Ovary (tissue), 3 donors: ENCODE measurements around the gene ROBO1.

Experiments used
- POLR2A ChIP-seq: fragments of 450-650 bp; IDR thresholded peaks from one replicate; pipeline ENCODE4 v1.6.1; 2017; ENCODE audit warnings: antibody characterized with exemption, mild to moderate bottlenecking, moderate library complexity
- TF ChIP-seq, protein P1 (sequence below), 3 donors: fragments of 450-650 bp in 2 of 3; fragments of 200-600 bp in 1 of 3; IDR thresholded peaks; one replicate each; pipeline versions ENCODE4 v1.5.1 to v1.8.0; 2016 to 2022; ENCODE audit warnings: antibody characterized with exemption in 3 of 3, mild to moderate bottlenecking in 1 of 3
- donor health status: DM: no; HTN: no; CAD: no.

DNA sequence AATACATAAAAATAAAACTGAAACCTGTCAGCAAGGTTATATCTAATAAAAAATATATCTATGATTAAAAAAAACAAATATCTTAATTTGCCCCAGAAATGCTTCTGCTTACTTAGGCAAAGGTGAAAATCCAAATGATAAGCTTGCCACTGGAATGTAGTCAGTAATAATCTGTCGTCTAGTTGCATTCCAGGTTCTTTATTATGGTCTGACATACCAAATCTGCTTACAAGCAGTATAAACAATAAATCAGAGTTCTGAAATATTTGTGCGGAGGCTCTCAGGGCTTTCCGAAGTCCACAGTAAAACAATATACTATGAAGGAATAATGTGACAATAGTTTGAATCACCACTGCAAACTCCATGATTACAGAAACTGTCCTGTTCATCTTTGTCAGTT is 1133.5 kb downstream of the ROBO1 start:
- TF ChIP-seq, protein P1, sequence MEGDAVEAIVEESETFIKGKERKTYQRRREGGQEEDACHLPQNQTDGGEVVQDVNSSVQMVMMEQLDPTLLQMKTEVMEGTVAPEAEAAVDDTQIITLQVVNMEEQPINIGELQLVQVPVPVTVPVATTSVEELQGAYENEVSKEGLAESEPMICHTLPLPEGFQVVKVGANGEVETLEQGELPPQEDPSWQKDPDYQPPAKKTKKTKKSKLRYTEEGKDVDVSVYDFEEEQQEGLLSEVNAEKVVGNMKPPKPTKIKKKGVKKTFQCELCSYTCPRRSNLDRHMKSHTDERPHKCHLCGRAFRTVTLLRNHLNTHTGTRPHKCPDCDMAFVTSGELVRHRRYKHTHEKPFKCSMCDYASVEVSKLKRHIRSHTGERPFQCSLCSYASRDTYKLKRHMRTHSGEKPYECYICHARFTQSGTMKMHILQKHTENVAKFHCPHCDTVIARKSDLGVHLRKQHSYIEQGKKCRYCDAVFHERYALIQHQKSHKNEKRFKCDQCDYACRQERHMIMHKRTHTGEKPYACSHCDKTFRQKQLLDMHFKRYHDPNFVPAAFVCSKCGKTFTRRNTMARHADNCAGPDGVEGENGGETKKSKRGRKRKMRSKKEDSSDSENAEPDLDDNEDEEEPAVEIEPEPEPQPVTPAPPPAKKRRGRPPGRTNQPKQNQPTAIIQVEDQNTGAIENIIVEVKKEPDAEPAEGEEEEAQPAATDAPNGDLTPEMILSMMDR (IDR thresholded peaks at IDR 0.05), result no peak
- no peak for TF ChIP-seq POLR2A
